Calu3 (cell line): ENCODE measurements around the gene ACTA1. TPM values are rescaled to one million over a fixed set of nuclear protein-coding genes. Genes with fewer than 3 reads are reported as not detected.
"Not testable (repeated sequence)": the region's sequence is repeated elsewhere in the genome, so short reads cannot be mapped to it uniquely, and the experiment has no call there.

Source experiments
- BruUV-seq: library from RNA; stranded (reverse); fragments of 400-500 nt; replicated peaks from 2 replicates; lab custom pipeline; 2021; lab: Mats Ljungman, UMichigan
- CTCF ChIA-PET: fragments of 300-600 bp; sonication (Branson Sonifier 250); formaldehyde crosslinking; loops from one replicate; lab custom pipeline; 2022; ENCODE audit warnings: antibody characterized with exemption; lab: Charles Lee
- DNase-seq: peaks from one replicate; pipeline ENCODE4 v3.0.0; 2022
- H3K27ac Mint-ChIP-seq: one replicate; pipeline ENCODE4 v1.8.0; 2022; ENCODE audit warnings: mixed read lengths; ENCODE audit not compliant: unreplicated experiment
- H3K27me3 Mint-ChIP-seq: one replicate; pipeline ENCODE4 v1.8.0; 2022; ENCODE audit warnings: mixed read lengths; ENCODE audit not compliant: unreplicated experiment
- H3K36me3 Mint-ChIP-seq: one replicate; pipeline ENCODE4 v1.8.0; 2022; ENCODE audit warnings: mild to moderate bottlenecking, moderate library complexity, mixed read lengths; ENCODE audit not compliant: insufficient read depth, unreplicated experiment
- H3K4me1 Mint-ChIP-seq: one replicate; pipeline ENCODE4 v1.8.0; 2022; ENCODE audit warnings: mild to moderate bottlenecking, low read depth, mixed read lengths; ENCODE audit not compliant: unreplicated experiment
- H3K4me3 Mint-ChIP-seq: one replicate; pipeline ENCODE4 v1.8.0; 2022; ENCODE audit warnings: mild to moderate bottlenecking, low read depth, moderate library complexity, mixed read lengths; ENCODE audit not compliant: unreplicated experiment
- H3K9me3 Mint-ChIP-seq: one replicate; pipeline ENCODE4 v1.8.0; 2022; ENCODE audit warnings: low read depth, mixed read lengths; ENCODE audit not compliant: unreplicated experiment
- intact Hi-C: fragments of 100-400 bp; cut with micrococcal nuclease; formaldehyde crosslinking; loops from one replicate; pipeline ENCODE4 v1.10.0; 2022; ENCODE audit not compliant: unreplicated experiment
- total RNA-seq: library from RNA; stranded (reverse); gene quantifications from 2 replicates; pipeline ENCODE4 v1.2.3, GENCODE V29; 2022
- TF ChIP-seq, protein P1 (sequence below): fragments of 200-600 bp; IDR thresholded peaks from one replicate; pipeline ENCODE4 v1.8.0; 2022; ENCODE audit warnings: antibody characterized with exemption; ENCODE audit not compliant: unreplicated experiment

Gene ACTA1
- total RNA-seq, 1 experiment from 2014 or later = 0.45 TPM

- no peak overlapping the region for H3K27ac Mint-ChIP-seq
- intact Hi-C loops = no loop called here
- CTCF ChIA-PET = interaction anchor here (0.6 to 1.4 kb wide), 2 partner anchors 17 to 29 kb away, joined by 4 to 8 read pairs; no protein-coding TSS in a partner anchor
- H3K4me1 Mint-ChIP-seq = no peaks in the 10 kb centered on the region
- H3K9me3 Mint-ChIP-seq = no peaks in the 10 kb centered on the region
- no TSS peak for BruUV-seq
- DNase-seq = no peak
- H3K4me3 Mint-ChIP-seq = no peak overlapping the region
- no peaks in the 10 kb centered on the region for H3K36me3 Mint-ChIP-seq
- TF ChIP-seq, protein P1, sequence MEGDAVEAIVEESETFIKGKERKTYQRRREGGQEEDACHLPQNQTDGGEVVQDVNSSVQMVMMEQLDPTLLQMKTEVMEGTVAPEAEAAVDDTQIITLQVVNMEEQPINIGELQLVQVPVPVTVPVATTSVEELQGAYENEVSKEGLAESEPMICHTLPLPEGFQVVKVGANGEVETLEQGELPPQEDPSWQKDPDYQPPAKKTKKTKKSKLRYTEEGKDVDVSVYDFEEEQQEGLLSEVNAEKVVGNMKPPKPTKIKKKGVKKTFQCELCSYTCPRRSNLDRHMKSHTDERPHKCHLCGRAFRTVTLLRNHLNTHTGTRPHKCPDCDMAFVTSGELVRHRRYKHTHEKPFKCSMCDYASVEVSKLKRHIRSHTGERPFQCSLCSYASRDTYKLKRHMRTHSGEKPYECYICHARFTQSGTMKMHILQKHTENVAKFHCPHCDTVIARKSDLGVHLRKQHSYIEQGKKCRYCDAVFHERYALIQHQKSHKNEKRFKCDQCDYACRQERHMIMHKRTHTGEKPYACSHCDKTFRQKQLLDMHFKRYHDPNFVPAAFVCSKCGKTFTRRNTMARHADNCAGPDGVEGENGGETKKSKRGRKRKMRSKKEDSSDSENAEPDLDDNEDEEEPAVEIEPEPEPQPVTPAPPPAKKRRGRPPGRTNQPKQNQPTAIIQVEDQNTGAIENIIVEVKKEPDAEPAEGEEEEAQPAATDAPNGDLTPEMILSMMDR = no peak
- H3K27me3 Mint-ChIP-seq = peaks cover 90% of the 10 kb centered on the region
Measured at GRCh38 chr1:229403573-229403972, 30.3 kb downstream of the ACTA1 start.

DNA sequence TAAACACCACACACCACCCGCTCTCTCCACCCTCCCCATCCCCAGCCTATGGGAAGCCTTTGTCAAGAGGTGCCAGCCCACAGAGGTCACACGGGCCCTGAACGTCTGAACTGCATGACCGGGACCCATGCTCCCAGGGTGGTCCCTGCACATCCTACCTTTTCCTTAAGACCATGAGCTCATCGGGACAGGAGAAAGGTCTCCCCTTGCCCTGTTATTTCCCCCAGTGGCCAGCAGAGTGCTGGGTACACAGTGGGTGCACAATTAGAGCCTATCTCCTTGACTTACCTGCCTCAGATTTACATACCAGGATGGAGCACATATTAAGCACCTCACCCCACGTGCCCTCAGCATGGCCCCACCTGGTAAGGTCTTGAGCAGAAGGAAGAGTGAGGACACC, 30.9 kb downstream of the ACTA1 start:
- Mint-ChIP-seq H3K27me3 (peaks cover 90% of the 10 kb centered on the region), H3K9me3 (no peaks in the 10 kb centered on the region), H3K27ac (no peak overlapping the region), H3K4me3 (no peak overlapping the region), H3K4me1 (no peaks in the 10 kb centered on the region), H3K36me3 (no peaks in the 10 kb centered on the region)
- CTCF ChIA-PET = no interaction called here
- intact Hi-C loops = no loop called here
- TF ChIP-seq, protein P1 = no peak
- DNase-seq = no peak
- BruUV-seq = no TSS peak

DNA sequence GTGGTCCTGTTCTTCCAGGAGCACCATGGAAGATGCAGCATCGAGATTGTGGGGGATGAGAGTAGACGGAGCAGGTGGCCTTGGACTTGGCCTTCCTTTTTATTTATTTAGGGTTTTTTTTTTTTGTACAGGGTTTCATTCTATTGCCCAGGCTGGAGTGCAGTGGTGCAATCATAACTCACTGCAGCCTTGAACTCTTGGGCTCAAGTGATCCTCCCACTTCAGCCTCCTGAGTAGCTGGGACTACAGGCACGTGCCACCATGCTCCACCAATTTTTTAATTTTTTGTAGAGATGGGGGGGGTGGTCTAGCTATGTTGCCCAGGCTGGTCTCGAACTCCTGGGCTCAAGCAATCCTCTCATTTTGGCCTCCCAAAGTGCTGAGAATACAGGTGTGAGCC, 31.6 kb downstream of the ACTA1 start:
- BruUV-seq, intact Hi-C loops, H3K4me1 Mint-ChIP-seq, H3K9me3 Mint-ChIP-seq, DNase-seq, H3K27ac Mint-ChIP-seq, H3K36me3 Mint-ChIP-seq, CTCF ChIA-PET, H3K4me3 Mint-ChIP-seq: not testable (repeated sequence)
- H3K27me3 Mint-ChIP-seq = peaks cover 90% of the 10 kb centered on the region

DNA sequence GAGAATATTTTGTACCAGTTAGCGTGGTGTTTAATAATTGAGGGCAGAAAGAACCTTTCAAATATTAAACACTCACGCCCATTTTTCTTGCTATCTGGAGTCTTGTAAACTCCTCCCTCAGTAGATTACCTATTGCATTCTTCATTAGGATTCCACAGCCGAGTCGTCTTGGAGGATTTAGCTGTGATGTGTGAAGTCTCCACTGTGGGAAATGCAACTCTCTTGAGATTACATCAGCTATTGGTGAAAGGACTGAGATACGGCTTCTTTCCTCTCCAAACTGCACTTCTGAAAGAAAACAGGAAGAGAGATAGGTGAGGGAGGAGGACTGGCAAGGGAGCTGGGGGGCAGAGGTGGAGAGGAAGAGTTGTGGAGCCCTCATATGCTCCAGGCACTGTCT, 36.1 kb downstream of the ACTA1 start:
- H3K27me3 Mint-ChIP-seq = peaks cover 75% of the 10 kb centered on the region
- H3K36me3 Mint-ChIP-seq = no peaks in the 10 kb centered on the region
- TF ChIP-seq, protein P1 = no peak
- H3K9me3 Mint-ChIP-seq = no peaks in the 10 kb centered on the region
- intact Hi-C loops = no loop called here
- BruUV-seq = no TSS peak
- CTCF ChIA-PET = interaction anchor here (0.6 kb wide), 1 partner anchor 13 kb away, joined by 3 read pairs; no protein-coding TSS in a partner anchor
- H3K27ac Mint-ChIP-seq = no peak overlapping the region
- H3K4me3 Mint-ChIP-seq = no peak overlapping the region
- no peaks in the 10 kb centered on the region for H3K4me1 Mint-ChIP-seq
- no peak for DNase-seq

GRCh38 chr1:229396585-229397206, 37.2 kb downstream of the ACTA1 start:
- TF ChIP-seq, protein P1 = no peak
- Mint-ChIP-seq H3K27me3 (peaks cover 64% of the 10 kb centered on the region), H3K36me3 (no peaks in the 10 kb centered on the region), H3K27ac (no peak overlapping the region), H3K4me3 (no peak overlapping the region), H3K4me1 (no peaks in the 10 kb centered on the region), H3K9me3 (no peaks in the 10 kb centered on the region)
- no peak for DNase-seq
- no TSS peak for BruUV-seq
- intact Hi-C loops = no loop called here
- CTCF ChIA-PET = interaction anchor here (0.6 kb wide), 3 partner anchors 11 to 208 kb away, joined by 3 to 4 read pairs (median 3); no protein-coding TSS in a partner anchor

- H3K36me3 Mint-ChIP-seq, intact Hi-C loops, H3K27ac Mint-ChIP-seq, H3K4me3 Mint-ChIP-seq, H3K9me3 Mint-ChIP-seq, BruUV-seq, DNase-seq, CTCF ChIA-PET, H3K4me1 Mint-ChIP-seq: not testable (repeated sequence)
- H3K27me3 Mint-ChIP-seq = peaks cover 52% of the 10 kb centered on the region
Measured at GRCh38 chr1:229394517-229394916, 39.4 kb downstream of the ACTA1 start.
